ENCODE measurements around the gene TMEM131.

TMEM131 gene

DNA sequence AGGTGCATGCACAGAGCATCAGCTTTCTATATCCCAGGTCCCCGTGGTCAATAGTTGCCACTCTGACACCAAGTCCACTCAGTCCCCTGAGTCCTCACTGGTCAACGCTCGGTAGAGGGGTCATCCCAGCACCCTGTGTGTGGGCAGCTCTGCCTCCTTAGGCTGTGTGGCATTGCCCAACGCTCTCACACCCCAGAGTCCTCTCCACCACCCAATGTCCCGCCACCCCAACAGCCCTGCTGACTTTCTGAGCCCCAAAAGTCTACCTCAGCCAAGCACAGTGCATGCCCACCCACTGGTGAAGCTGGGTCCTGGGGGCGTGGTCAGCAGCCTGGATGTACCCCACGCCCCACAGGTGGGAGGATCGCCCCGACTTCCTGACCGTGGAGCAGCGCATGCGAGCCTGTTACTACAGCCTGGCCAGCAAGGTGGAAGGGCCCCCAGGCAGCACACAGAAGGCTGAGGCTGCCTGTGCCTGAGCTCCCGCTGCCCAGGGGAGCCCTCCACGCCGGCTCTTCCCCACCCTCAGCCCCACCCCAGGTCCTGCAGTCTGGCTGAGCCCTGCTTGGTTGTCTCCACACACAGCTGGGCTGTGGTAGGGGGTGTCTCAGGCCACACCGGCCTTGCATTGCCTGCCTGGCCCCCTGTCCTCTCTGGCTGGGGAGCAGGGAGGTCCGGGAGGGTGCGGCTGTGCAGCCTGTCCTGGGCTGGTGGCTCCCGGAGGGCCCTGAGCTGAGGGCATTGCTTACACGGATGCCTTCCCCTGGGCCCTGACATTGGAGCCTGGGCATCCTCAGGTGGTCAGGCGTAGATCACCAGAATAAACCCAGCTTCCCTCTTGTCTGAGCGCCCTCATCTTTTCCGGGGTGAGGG lies 256.5 kb downstream of the TMEM131 start:
- Histone ChIP-seq H3K4me3 (replicated peaks; ENCODE audit: low read depth, low read length) (no peak overlapping the region), H3K36me3 (ENCODE audit: control insufficient read depth, insufficient read depth, low read length) (no peaks in the 10 kb centered on the region), H3K27me3 (replicated peaks; ENCODE audit: control insufficient read depth, insufficient read depth, low read length) (no peaks in the 10 kb centered on the region)
- TF ChIP-seq, protein P1, sequence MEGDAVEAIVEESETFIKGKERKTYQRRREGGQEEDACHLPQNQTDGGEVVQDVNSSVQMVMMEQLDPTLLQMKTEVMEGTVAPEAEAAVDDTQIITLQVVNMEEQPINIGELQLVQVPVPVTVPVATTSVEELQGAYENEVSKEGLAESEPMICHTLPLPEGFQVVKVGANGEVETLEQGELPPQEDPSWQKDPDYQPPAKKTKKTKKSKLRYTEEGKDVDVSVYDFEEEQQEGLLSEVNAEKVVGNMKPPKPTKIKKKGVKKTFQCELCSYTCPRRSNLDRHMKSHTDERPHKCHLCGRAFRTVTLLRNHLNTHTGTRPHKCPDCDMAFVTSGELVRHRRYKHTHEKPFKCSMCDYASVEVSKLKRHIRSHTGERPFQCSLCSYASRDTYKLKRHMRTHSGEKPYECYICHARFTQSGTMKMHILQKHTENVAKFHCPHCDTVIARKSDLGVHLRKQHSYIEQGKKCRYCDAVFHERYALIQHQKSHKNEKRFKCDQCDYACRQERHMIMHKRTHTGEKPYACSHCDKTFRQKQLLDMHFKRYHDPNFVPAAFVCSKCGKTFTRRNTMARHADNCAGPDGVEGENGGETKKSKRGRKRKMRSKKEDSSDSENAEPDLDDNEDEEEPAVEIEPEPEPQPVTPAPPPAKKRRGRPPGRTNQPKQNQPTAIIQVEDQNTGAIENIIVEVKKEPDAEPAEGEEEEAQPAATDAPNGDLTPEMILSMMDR (IDR thresholded peaks at IDR 0.05; ENCODE audit: insufficient read depth, low read length, poor library complexity, severe bottlenecking) = no peak
- no peak for DNase-seq (ENCODE audit: extremely low read depth, insufficient read length)

DNA sequence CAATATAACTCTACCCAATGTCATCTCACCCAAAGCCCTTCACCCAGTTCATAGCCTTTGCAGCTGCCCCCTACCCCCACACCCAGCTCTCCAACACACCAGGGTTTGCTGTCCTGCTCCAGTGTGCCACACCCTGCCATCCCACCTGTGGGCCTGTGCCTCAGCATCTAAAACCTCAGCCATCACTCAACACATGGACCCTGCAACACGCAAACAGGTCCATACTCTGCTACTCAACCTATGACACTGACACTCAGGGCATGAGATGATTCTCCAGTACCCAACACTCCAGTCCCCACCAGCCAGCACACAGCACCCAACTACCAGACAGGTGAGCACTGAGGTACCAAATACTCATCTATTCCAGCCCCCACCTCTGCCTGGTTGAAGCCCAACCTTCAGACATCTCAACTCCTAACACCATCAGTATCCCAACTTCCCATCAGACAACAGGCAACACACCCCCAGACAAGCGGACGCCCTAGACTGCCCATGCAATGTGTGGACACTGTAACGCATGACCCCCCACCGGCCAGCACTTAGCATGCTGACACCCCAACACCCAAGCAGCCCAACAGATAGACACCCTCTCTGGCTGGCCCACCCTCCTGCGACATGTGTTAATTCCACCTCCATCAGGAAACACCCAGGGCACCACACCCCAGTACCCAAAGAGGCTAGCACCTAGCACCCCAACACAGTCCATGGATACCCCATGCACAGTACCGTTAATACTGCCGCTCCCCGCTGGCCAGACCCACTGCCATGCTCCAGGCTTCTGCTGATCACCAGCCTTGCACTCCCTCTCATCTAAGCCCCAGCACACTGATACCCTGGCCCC lies 257.3 kb downstream of the TMEM131 start:
- H3K27me3 ChIP-seq (replicated peaks; ENCODE audit: control insufficient read depth, insufficient read depth, low read length) = no peaks in the 10 kb centered on the region
- H3K4me3 ChIP-seq (replicated peaks; ENCODE audit: low read depth, low read length) = no peak overlapping the region
- H3K36me3 ChIP-seq (ENCODE audit: control insufficient read depth, insufficient read depth, low read length) = no peaks in the 10 kb centered on the region
- TF ChIP-seq, protein P1 (IDR thresholded peaks at IDR 0.05; ENCODE audit: insufficient read depth, low read length, poor library complexity, severe bottlenecking) = no peak
- DNase-seq (ENCODE audit: extremely low read depth, insufficient read length) = no peak

DNA sequence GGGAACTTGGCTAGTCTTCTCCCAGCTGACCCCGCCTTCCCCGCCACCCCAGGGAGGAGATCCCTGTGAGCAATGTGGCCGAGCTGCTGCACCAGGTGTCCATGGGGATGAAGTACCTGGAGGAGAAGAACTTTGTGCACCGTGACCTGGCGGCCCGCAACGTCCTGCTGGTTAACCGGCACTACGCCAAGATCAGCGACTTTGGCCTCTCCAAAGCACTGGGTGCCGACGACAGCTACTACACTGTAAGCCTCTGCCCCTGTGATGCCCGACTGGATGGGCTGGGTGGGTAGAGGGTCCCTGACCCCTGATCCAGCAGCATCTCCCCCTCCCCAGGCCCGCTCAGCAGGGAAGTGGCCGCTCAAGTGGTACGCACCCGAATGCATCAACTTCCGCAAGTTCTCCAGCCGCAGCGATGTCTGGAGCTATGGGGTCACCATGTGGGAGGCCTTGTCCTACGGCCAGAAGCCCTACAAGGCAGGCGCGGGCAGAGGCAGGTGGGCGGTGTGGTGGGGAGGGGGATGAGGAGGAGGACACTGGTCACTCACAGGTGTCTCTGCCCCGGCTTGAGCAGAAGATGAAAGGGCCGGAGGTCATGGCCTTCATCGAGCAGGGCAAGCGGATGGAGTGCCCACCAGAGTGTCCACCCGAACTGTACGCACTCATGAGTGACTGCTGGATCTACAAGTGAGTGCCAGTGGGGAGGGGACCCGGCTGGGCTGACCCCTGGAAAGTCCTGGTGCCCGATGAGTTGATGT lies 258.1 kb downstream of the TMEM131 start:
- no peak for DNase-seq (ENCODE audit: extremely low read depth, insufficient read length)
- Histone ChIP-seq H3K36me3 (ENCODE audit: control insufficient read depth, insufficient read depth, low read length) (no peaks in the 10 kb centered on the region), H3K4me3 (replicated peaks; ENCODE audit: low read depth, low read length) (no peak overlapping the region), H3K27me3 (replicated peaks; ENCODE audit: control insufficient read depth, insufficient read depth, low read length) (no peaks in the 10 kb centered on the region)
- TF ChIP-seq, protein P1 (IDR thresholded peaks at IDR 0.05; ENCODE audit: insufficient read depth, low read length, poor library complexity, severe bottlenecking) = no peak

DNA sequence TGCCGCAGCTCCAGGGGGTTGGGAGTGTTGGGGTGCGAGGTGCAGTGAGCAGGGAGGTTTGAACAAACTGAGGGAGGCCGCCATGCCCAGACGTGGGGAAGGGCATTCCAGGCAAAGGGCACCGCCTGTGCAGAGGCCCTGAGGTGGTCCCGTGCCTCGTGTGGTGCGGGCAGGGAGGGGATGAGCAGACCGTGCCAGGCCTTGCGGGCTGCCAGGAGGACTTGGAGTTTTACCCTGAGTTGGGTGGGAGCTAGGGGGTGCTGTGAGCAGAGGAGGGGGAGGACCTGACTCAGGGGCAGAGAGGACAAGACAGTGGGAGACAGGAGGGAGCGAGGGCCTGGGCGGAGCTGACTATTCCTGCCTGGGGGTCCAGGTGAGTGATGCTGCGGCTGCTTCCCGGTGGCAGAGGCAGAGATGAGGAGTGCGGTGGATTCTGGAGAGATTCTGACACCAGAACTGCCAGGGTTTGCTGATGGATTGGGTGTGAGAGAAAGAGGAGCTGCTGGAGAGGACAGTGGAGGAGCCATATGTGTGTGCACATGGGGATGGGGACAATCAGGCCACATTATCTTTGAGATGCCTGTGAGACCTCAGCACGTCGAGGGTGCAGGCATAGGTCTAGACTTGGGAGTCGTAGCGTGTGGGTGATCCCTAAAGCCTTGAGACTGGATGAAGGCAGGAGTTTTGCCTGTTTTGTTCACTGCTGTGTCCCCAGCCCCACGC lies 259.0 kb downstream of the TMEM131 start:
- no peaks in the 10 kb centered on the region for H3K27me3 ChIP-seq (replicated peaks; ENCODE audit: control insufficient read depth, insufficient read depth, low read length)
- TF ChIP-seq, protein P1 (IDR thresholded peaks at IDR 0.05; ENCODE audit: insufficient read depth, low read length, poor library complexity, severe bottlenecking) = no peak
- no peak for DNase-seq (ENCODE audit: extremely low read depth, insufficient read length)
- no peaks in the 10 kb centered on the region for H3K36me3 ChIP-seq (ENCODE audit: control insufficient read depth, insufficient read depth, low read length)
- H3K4me3 ChIP-seq (replicated peaks; ENCODE audit: low read depth, low read length) = no peak overlapping the region

DNA sequence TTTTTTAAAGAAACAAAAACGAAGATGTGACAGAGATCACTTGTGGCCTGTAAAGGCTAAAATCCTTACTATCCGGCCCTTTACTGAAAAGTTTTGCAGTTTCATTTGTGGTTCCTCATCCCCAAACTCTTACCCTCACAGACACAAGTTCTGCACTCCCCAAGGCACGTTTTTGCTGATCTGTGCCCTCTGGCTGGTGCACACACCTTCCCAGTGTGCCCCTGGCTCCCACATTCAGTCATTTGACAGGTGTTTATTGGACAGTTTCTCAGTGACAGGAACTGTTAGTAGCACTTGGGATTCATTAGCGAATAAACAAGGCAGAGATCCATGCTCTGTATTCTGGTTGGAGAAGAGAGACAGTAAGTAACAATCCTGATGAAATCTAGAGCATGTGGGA lies 259.6 kb downstream of the TMEM131 start:
- Histone ChIP-seq H3K27me3 (replicated peaks; ENCODE audit: control insufficient read depth, insufficient read depth, low read length) (no peaks in the 10 kb centered on the region), H3K36me3 (ENCODE audit: control insufficient read depth, insufficient read depth, low read length) (no peaks in the 10 kb centered on the region), H3K4me3 (replicated peaks; ENCODE audit: low read depth, low read length) (no peak overlapping the region)
- TF ChIP-seq, protein P1 (IDR thresholded peaks at IDR 0.05; ENCODE audit: insufficient read depth, low read length, poor library complexity, severe bottlenecking) = no peak
- no peak for DNase-seq (ENCODE audit: extremely low read depth, insufficient read length)

All from GM06990 (cell line).